H1 (cell line): ENCODE data around the gene RCBTB2. TPM values are rescaled to one million over a fixed set of nuclear protein-coding genes. Genes with fewer than 3 reads are reported as not detected.

Experiments used
- EZH2 ChIP-seq: fragments of 200-600 bp; sonication (generic); IDR thresholded peaks from 2 replicates; pipeline ENCODE4 v1.7.1; 2012; ENCODE audit warnings: low read depth, mild to moderate bottlenecking, moderate library complexity, low read length, inconsistent platforms; ENCODE audit not compliant: severe bottlenecking
- GABPA ChIP-seq: IDR thresholded peaks from 2 replicates; pipeline ENCODE4 v1.6.1; 2011; ENCODE audit warnings: mild to moderate bottlenecking, low read length, moderate library complexity, borderline replicate concordance; ENCODE audit not compliant: insufficient read depth
- GTF2F1 ChIP-seq: IDR thresholded peaks from 2 replicates; pipeline ENCODE4 v1.6.1; 2012; ENCODE audit warnings: low read depth, low read length, improper control_type of control experiment, borderline replicate concordance
- KDM5A ChIP-seq: fragments of 200-600 bp; IDR thresholded peaks from 2 replicates; pipeline ENCODE4 v1.7.1; 2012; ENCODE audit warnings: mild to moderate bottlenecking, low read length, inconsistent platforms, mixed read lengths
- SIX5 ChIP-seq: IDR thresholded peaks from 2 replicates; pipeline ENCODE4 v1.6.1; 2011; ENCODE audit warnings: mild to moderate bottlenecking, low read depth, low read length
- YY1 ChIP-seq: IDR thresholded peaks from 2 replicates; pipeline ENCODE4 v1.6.1; 2011; ENCODE audit warnings: low read depth, mild to moderate bottlenecking, low read length
- polyA plus RNA-seq, 7 experiments: library from polyadenylated mRNA; depleted of rRNA in 3 of 7; stranded (reverse) in 5 of 7; unstranded in 2 of 7; fragments of >200 nt in 5 of 7; fragments of 200-250 nt in 2 of 7; gene quantifications; 1 replicate in 5 of 7; 2 replicates in 1 of 7; 4 replicates in 1 of 7; pipeline versions ENCODE4 v1.2.1 to v1.2.3, GENCODE V29; 2011 to 2013; ENCODE audit warnings: missing spikeins in 2 of 7, mixed read lengths in 2 of 7
- total RNA-seq: library from RNA; stranded (reverse); fragmentation: NEBNext Ultra II Directional; extraction: Animal tissue kit (Norgen Biotek cat#: 25700); gene quantifications from 2 replicates; pipeline ENCODE4 v1.2.1, GENCODE V29; 2021

RCBTB2 gene
- total and polyA plus RNA-seq, 2 of the 8 experiments (the other 6 are each of a cell fraction or from before 2014, with no cell fraction given): 5.2 to 8.4 TPM

DNA sequence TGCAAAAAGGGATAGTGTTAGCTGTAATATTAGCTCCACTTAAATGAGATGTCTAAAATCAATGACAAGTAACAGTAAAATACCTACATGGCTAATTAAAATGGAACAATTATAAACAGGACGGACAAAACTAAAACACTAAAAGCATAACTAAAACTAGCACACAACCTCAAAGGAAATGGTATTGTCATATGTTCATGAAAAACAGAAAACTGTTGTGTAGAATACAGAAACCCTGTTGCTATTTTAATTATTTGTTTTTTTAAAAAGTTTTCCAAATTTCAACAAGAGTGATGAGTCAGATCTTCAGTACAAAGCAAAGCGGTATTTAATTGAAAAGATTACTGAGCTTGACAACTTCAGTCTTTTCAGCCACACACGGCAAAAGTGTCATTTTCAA, 4.2 kb downstream of the RCBTB2 start (continued):
- TF ChIP-seq GTF2F1 (no peak), YY1 (no peak), KDM5A (no peak), EZH2 (no peak), GABPA (no peak), SIX5 (no peak)
